Activated CD8-positive, alpha-beta memory T cell treated with anti-CD3 and anti-CD28 coated beads, Interleukin-2, amount 50 U/mL, for 1 hour (primary cell): ENCODE measurements around the gene LMX1B.
"Not testable (repeated sequence)": the region's sequence is repeated elsewhere in the genome, so short reads cannot be mapped to it uniquely, and the experiment has no call there.

Source experiments
- DNase-seq: peaks from one replicate; pipeline ENCODE4 v3.0.0-alpha.2; 2020; ENCODE audit errors: extremely low read depth

LMX1B gene

DNA sequence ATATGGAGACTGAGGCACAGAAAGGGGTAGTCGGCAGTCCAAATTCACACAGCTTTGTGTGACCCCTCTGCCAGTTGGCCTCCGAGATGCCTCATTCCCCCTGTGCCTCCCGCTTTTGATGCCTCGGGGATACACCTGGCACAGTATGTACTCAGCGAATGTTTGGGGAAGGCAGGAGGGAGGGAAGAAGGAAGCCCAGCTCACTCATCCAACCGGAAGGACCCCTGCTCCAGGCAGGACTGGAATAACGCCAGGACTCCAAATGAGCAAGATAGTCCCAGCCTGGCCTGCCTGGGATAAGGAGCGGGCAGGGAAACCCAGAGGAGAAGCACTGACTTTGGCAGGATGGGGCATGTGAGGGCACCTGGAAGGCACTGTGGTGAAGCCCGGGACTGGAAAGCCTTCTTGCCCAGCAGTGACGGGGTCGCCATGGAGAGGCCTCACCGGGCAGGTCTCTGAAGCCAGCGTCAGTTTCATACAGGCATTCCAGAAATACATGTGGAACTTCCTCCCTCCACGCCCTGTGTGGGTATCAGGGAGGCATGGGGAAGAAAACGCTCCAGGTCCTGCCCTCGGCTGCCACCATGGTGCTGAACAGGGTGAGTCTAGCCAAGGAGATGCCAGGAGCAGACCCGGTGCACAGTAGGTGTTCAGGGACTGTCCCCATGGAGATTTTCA lies 20.3 kb downstream of the LMX1B start:
- no peak for DNase-seq

DNA sequence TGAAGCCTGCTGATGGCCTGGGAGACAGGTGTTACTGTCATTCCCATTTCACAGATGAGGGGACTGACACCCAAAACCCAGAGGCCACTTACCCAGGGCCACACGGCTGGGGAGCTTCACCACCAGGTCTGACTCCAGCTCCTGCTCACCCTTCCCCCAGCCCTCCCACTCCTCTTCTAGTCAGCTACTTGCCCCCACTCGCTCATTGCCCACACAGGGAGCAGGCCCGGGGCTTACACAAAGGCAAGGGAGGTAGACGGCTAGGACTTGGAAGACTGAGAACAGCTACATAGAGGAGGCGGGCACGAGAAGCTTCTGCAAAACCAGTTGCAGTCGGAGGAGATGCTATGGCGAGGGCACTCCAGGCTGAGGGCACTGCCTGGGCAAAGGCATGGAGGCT lies 21.3 kb downstream of the LMX1B start:
- no peak for DNase-seq

DNA sequence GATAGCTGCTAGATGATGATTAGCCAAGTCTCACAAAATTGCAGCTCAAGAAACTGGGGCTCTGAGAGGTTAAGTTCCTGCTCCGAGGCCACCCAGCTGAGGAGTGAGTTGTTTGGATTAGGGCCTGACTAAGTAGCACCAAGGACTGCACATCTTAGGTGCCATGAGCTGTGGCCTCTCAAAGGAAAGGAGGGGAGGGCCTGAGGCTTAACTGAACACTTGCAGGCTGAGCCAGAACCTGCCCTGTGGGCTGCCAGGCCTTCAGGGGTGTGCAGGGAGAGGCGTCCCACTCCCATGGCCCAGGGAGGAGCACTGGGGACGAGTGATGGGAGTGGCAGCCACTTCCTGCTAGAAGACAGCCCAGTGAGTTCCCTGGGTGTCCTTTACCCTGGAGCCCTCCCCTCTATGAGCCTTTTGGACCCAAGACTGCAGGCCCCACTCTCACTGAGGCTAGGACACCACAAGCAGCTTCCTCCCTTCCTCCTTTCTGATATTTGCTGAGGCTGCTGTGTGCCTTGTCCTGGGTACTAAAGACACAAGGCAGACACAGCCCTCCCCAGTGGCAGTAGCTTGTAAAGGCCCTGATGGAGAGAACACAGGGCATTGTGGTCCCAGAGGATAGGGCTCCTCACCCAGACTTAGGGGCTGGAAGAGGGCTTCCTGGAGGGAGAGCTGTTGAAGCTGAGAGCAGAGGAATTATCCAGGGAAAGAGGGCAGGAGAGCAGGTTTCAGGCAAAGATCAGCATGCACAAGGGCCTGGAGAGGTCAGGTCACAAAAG lies 22.1 kb downstream of the LMX1B start:
- DNase-seq: no peak

DNA sequence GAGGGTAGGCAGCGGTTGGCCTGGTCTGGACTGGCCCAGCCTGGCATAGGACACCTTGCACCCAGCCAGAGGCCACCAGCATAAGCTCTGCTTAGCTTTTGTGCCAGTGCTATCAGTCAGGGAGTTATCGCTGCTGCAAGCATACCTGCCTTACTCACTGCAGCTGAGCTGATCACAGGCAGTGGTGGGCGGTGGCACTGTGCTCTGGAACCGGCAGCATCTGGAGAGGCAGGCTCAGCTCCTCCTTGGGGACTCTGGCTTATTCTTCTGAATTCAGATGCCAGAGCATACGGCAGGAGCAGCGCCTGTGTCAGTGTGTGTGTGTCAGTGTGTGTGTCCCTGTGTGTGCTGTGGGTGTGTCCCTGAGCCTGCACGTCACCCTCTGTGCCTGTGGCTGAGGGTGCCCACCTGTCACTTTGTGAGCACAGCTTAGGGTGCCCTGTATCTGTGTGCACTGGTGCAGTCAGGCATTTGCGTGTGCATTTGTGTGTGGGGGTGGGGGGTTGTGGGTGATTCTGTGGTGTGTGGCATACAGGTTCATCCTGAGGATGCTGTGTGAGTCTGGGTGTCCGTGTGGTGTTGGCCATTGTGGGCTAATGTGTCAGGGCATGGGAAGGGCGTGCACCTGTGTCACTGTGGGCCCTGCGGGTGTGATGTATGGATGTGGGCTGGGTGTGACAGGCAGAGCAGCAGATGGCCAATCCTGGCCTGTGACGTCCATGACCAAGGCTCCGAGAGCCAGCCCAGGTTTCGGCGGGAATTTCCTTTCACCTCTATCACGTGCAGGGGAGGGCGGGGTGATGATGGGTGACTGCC lies 23.5 kb downstream of the LMX1B start:
- no peak for DNase-seq

DNA sequence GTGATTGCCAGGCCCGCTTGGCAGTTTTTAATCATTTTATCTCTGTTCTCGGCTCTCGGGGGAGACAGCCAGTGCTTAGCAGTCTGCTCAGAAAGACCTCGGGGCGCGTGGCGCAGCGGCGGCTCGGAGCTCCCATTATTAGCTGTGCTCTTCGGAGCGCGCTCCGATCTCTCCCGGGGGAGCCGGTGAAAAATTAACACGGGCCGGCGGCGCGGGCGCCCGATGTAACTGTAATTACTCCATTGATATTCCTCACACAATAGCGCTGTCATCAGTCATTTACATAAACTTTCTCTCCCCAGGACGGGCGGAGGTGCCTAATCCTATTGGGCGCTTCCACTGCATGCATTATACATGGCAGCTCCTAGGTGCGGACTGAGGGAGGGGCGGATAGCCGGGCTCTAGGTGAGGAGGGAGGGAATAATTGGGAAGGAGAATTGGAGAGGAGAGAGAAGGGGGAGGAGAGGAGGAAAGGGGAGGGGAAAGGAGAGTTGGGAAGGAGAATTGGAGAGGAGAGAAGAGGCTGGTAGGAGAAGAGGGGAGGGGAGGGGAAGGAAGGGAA lies 24.9 kb downstream of the LMX1B start:
- DNase-seq: no peak

DNA sequence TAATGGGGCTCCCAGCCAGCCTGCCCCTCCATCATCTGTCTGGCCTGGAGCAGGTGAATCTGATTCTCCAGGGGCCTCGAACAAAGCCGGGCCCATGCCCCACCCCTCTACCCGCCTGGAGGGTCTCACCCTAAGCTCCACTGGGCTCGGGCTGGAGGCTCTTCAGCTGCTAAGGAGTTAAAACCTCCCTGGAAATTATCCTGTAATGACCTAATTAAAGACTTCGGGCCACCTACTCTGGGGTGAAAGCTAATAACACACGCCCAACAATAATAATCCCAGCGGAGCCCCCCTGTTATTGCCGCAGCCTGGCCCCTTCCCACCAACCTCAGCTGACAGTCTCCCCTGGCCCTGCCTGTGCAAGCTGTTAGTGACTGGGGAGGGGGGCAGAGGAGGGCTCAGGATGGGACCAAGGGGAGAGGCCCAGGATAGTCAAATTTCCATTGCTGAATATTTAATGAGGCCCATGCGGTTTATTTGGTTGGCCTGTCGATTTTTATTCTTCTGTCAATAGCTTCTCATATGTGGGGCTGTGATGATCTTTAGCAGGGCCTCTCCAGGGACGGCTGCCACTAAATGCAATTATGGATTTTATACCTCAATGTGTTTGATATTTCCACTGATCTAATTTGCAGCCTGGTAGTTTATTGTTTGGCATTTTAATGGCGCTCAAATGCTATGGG lies 25.7 kb downstream of the LMX1B start:
- DNase-seq: no peak

DNA sequence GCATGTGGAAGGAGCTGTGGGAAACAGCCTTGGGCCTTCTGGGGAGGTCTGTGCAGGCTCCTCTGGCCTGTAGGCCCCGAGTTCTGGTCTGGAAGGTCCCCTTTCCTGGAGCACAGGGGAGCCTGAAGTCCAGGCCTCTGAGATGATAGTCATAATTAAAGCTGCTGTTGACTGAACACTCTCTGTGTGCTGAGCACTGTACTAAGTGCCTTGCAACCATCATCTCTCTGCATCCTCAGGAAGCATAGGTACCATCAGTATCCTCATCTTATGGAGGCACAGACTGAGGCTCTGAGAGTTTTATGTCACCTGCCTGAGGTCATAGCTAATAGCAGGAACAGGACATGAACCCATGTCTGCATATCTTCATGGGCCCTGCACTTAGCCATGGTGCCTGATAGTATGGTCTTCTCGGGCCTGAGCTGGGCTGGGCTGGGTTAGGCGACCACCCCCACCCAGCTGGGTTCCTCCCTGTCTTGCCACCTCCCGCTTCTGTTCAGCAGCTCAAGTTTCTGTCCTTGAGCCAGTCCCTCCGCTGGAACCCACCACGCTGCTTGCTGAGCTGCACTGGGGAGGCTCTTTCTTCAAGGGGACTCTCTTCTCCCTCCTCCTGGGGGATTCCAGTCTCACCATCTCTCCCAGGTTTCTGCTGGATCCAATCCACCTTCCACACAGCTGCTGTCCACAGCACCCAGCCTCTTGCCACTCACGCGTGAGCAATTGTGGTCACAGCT lies 27.6 kb downstream of the LMX1B start:
- DNase-seq: no peak

DNA sequence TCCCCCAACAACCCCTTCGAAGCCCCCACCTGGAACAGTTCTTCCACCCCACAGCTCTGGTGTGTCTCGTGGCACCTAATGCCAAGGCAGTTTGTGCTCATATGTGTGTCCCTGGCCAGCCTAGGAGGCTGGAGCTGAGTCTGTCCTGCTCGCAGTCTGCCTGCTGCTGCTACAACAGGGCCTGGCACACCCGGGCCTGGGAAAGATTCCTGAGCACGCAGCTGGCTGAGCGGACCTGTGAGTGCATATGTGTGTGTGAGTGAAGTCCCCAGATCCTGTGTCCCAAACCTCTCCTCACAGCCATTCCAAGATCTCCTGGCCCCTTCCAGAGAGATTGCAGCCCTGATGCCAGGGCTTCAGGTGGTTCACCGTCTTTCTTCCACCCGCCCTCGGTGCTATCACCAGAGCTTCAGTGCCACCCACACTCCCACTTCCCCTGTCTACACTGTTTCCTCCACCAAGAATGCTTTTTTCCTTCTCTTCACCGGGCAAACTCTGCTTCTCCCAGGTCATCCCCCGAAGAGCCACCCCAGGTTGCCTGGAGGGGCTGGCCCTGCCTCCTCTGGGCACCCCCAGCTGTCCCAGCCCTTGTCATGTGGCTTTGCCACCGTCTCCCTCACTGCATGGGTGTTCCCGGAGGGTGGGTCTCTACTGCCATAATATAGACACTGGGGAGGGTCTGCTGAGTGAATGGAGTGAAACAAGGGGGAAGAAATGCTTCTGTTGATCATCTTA lies 28.4 kb downstream of the LMX1B start:
- no peak for DNase-seq

DNA sequence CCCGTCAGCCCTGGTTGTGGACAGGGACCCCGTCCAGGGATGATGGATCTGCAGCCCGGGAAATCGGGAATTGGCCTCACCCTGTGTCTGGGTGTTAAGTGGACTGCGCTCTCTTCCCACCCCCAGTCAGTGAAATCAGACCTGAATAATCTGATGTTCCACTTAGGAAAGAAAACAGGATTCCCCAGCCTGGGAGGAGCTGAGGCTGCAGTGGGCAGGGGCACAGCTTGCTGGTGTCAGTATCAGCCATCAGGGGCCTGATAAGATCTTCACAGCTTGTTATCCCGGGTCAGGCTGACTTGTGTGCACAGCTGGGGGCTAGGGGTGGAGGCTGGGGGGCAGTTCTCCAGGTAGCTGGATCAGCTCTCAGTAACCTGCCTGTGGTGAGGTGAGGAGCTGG lies 29.1 kb downstream of the LMX1B start:
- DNase-seq: no peak

DNA sequence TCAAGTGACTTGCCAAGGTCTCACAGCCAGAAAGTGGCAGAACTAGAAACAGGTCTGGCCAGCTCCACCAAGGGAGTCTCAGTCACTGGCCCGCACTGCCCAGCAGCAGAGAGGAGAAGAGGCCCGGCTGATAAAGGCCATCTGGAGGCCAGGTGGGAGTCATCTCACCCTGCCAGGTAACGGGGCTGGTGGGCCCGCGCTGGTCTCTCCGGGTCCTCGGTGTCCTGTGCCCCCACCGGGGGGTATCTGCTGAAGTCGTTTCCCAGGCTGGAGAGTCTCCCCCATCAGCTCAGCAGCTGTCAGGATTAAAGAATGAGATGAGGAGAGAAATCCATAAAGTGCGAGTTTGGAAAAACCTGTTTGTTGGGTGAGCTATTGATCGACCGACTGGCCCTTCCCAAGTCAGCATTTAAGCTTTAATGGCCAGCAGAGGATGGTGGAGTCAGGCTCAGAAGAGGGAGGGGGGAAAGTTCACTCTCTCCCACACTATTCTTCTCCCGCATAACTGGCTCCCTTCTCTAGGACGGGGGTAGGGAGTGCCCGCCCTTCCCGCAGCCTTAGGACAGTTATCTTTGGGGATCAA lies 30.3 kb downstream of the LMX1B start:
- DNase-seq: no peak

DNA sequence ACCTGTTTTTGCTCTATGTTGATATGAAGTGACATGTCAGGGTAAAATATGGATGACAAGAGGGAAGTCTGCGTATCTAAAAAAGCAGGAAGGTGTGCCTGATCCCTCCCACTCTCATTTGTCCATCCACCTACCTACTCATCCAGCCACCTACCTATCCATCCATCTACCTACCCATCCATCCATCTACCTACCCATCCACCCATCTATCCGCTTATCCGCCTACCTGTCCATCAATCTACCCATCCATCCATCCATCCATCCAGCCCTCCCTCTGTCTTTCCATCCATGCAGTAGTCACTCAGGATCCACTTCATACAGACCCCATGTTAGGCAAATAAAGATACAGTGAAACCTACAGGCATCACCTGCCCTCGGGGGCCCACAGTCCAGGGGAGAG lies 32.4 kb downstream of the LMX1B start:
- DNase-seq: no peak

DNA sequence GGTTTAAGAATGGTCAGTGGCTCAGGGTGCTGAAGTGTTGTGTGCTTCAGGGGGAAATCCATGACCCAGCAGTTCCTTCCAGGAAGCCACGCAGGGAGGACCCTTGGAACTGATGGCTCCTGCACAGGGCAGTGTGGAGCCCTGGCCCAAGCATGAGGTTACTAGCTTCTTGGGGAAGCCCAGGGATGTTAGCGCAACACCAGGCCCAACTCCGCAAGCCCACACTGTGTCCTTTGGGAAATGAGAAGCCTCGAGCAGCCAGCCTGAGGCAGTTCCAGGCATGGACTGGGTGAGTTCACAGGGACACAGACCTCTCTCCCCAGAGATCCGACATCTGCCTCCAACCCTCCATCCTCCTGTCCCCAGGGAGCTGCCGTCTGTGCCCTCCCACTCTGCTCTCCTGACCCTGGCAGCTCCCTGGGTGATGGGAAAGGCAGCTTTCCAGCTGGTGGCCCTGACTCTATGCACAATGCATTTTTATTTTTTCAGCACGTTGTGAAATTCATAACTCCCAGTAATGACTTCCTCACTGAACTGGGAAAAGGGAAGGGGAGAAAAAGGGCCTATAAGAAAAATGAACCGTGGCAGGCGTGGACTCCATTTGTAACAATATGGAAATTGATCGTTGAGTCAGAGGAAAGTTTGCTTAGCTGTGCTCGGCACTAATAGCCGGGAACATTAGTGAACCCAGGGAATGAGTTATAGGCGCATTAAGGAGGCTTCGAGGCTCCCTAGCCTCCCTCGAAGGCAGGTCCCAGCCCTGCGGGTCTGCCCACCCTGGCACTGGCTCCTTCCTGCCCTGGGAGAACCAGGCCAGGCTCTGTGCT lies 34.1 kb downstream of the LMX1B start:
- DNase-seq: no peak

DNA sequence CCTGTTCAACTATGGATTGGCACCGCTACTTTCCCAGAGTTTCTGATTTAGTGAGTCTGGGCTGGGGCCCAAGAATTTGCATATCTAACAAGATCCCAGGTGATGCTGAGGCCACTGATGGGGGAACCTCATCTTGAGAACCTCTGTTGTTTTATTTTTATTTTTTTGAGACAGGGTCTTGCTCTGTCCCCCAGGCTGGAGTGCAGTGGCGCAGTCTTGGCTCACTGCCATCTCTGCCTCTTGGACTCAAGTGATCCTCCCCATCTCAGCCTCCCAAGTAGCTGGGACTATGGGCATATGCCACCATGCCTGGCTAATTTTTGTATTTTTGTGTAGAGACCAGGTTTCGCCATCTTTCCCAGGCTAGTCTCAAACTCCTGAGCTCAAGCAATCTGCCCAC lies 35.7 kb downstream of the LMX1B start:
- DNase-seq: no peak

DNA sequence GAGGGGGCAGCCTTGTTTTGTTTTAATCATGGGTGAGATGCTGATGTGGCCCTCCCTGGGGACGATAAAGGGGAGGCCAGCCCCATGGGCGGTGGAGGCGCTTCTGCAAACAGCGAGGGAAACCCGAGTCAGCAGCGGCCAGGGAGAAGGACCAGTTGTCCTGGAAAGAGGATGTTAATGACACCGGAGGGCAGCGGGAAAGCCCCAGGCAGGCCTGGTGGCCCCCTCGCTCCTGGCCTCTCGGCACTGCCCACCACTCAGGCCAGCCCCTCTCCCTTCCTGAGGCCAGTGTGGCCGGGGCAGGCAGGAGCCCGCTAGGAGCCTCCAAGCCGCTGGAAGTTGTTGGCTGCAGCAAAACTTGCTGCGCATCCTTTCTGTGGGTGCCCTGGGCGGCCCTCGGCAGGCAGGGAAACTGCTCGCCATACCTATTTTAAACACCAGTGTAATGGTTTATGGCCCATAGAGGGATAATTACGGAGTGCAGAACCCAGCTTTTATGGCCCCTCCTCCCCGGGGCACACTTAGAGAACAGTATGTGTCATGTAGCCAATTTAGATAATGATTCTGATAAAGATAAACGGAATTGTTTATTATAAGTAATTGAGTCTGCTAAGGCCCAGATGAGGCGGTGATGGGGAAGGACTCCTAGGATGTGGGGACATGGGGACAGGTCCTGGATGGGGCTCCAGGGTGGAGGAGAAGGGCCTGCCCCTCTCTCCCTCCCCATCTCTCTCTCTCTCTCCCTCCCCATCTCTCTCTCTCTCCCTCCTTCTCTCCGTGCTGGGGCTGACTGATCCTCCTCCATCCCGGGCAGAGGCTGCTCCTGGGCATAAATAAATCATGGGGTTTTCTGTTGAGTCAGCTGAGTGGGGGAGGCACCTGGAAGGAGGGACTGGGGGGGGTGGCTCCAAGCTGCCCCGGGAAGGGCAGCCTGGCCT lies 36.9 kb downstream of the LMX1B start:
- no peak for DNase-seq

DNA sequence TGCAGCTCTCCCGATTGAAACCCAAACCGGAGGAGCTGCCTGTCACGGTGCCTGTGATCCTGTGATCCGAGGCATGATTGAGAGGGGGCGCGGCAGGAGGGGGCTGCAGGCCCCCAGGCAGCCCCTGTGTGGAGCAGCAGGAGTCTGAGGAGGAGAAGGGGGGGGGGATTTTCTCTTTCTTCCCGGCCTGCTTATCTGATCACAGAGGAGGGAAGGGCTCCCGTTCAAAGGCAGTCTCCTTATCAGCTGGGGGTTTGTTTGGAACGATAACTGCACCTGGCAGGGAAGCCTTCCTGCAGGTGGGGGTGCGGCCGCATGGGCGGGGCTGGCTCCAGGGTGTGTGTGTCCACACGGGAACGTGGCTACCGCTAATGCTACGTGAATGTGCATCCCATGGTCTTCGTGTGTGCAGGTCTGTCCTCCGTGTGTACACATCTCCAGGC lies 38.4 kb downstream of the LMX1B start:
- no peak for DNase-seq

DNA sequence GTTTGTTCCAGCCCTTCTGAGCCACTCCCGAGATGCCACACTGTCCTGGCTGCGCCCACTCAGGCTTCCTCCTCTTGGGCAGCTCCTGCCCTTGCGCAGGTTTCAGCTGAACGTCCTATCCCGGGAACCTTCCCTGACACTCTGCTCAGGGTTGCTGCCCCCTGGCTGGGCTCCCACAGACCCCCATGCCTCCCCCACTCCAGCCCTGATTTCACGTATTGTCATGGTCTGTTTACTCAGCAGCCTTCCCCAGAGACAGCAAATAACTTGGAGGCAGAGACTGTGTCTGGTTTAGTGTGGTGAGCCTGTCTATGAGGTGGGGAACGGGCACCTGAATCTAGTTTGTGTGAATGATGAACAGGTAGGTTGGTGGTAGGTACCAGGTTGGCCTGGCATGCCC lies 40.4 kb downstream of the LMX1B start:
- no peak for DNase-seq

DNA sequence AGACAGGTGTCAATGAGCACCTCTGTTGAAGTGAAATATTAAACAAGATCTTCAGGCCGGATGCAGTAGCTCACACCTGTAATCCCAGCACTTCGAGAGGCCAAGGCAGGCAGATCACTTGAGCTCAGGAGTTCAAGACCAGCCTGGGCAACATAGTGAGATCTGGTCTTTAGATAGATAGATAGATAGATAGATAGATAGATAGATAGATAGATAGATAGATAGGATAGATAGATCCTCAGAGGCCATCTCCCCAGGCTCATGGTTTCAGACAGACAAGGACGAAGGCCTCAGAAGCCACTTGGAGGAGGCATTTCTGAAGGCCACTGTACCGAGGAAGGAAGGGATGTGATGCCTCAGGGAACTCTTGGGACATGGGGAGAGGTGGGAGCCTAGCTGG lies 42.5 kb downstream of the LMX1B start:
- not testable (repeated sequence) for DNase-seq
